Loucy (cell line): ENCODE measurements around the gene POLA2.

Source experiments
- H2AFZ ChIP-seq: fragments of 200-600 bp; sonication (generic); 2 replicates; pipeline ENCODE4 v1.6.0; 2016; ENCODE audit warnings: antibody characterized with exemption, mild to moderate bottlenecking, low read length, moderate library complexity
- H3F3A ChIP-seq: fragments of 200-600 bp; 2 replicates; pipeline ENCODE4 v1.6.0; 2016; ENCODE audit warnings: antibody characterized with exemption, low read depth, mild to moderate bottlenecking
- H3K27me3 ChIP-seq: fragments of 200-600 bp; sonication (generic); 2 replicates; pipeline ENCODE4 v1.6.1; 2014; ENCODE audit warnings: low read length, mild to moderate bottlenecking; ENCODE audit not compliant: insufficient read depth, poor library complexity, severe bottlenecking
- H3K36me3 ChIP-seq: fragments of 200-600 bp; sonication (generic); 2 replicates; pipeline ENCODE4 v1.6.1; 2016; ENCODE audit warnings: low read length; ENCODE audit not compliant: insufficient read depth
- H3K4me1 ChIP-seq: fragments of 200-600 bp; sonication (generic); 2 replicates; pipeline ENCODE4 v1.5.1; 2014; ENCODE audit warnings: low read length, mild to moderate bottlenecking; ENCODE audit not compliant: insufficient read depth, poor library complexity, severe bottlenecking
- H3K4me2 ChIP-seq: fragments of 200-600 bp; sonication (generic); 2 replicates; pipeline ENCODE4 v1.6.0; 2014; ENCODE audit warnings: antibody characterized with exemption, low read length, low read depth, mild to moderate bottlenecking; ENCODE audit not compliant: poor library complexity, severe bottlenecking
- H3K4me3 ChIP-seq: fragments of 200-600 bp; sonication (generic); 2 replicates; pipeline ENCODE4 v1.5.1; 2014; ENCODE audit warnings: low read length, mild to moderate bottlenecking, mixed read lengths; ENCODE audit not compliant: poor library complexity, severe bottlenecking
- H3K79me2 ChIP-seq: fragments of 200-600 bp; sonication (generic); 2 replicates; pipeline ENCODE4 v1.6.1; 2014; ENCODE audit warnings: low read length; ENCODE audit not compliant: insufficient read depth
- H3K9ac ChIP-seq: fragments of 200-600 bp; sonication (generic); 2 replicates; pipeline ENCODE4 v1.6.0; 2014; ENCODE audit warnings: mild to moderate bottlenecking, low read depth, low read length, moderate library complexity; ENCODE audit not compliant: poor library complexity, severe bottlenecking
- H3K9me2 ChIP-seq: fragments of 200-600 bp; sonication (generic); replicated peaks from 2 replicates; pipeline ENCODE4 v1.6.1; 2016; ENCODE audit warnings: low read depth, low read length, mixed read lengths
- H3K9me3 ChIP-seq: fragments of 200-600 bp; sonication (generic); 2 replicates; pipeline ENCODE4 v1.6.1; 2014; ENCODE audit warnings: mild to moderate bottlenecking, antibody characterized with exemption, low read length, low read depth; ENCODE audit not compliant: insufficient read depth
- H4K20me1 ChIP-seq: fragments of 200-600 bp; sonication (generic); 2 replicates; pipeline ENCODE4 v1.6.0; 2014; ENCODE audit warnings: antibody characterized with exemption, low read length, mild to moderate bottlenecking; ENCODE audit not compliant: insufficient read depth, poor library complexity, severe bottlenecking
- CTCF ChIP-seq: fragments of 200-600 bp; sonication (generic); conservative IDR thresholded peaks from 2 replicates; pipeline ENCODE4 v1.5.1; 2014; ENCODE audit warnings: mild to moderate bottlenecking, antibody characterized with exemption, low read length
- EZH2phosphoT487 ChIP-seq: fragments of 200-600 bp; IDR thresholded peaks from 2 replicates; pipeline ENCODE4 v1.6.1; 2018; ENCODE audit warnings: antibody characterized with exemption, mild to moderate bottlenecking, moderate library complexity, borderline replicate concordance

POLA2 gene

GRCh38 chr11:65213322-65214211 lies 48.2 kb upstream of the POLA2 start:
- H3K4me3 ChIP-seq = peak overlapping the region; percentile 91

GRCh38 chr11:65214212-65214845 lies 47.4 kb upstream of the POLA2 start:
- H3K4me2 ChIP-seq = peak overlapping the region; percentile 96

More at GRCh38 chr11:65213322-65214211, 48.2 kb upstream of the POLA2 start:
- Histone ChIP-seq H4K20me1 (peaks cover 7% of the 10 kb centered on the region), H3K9ac (peak overlapping the region; percentile 98), H3K79me2 (peaks cover 39% of the 10 kb centered on the region), H2AFZ (peak overlapping the region; percentile 48), H3K27me3 (no peaks in the 10 kb centered on the region), H3F3A (peaks cover 9% of the 10 kb centered on the region; the same call in 1 of the 2 replicates), H3K4me2 (peak overlapping the region; percentile 96), H3K4me1 (peaks cover 62% of the 10 kb centered on the region), H3K9me2 (no peaks in the 10 kb centered on the region), H3K9me3 (no peaks in the 10 kb centered on the region), H3K36me3 (peaks cover 14% of the 10 kb centered on the region; the same call in 1 of the 2 replicates)
- TF ChIP-seq CTCF (no peak), EZH2phosphoT487 (no peak)

More at GRCh38 chr11:65214212-65214845, 47.4 kb upstream of the POLA2 start:
- H3K79me2 ChIP-seq = peaks cover 42% of the 10 kb centered on the region
- H3K9me3 ChIP-seq = no peaks in the 10 kb centered on the region
- TF ChIP-seq CTCF (no peak), EZH2phosphoT487 (no peak)
- peak overlapping the region; percentile 48 for H2AFZ ChIP-seq
- H4K20me1 ChIP-seq = peaks cover 8% of the 10 kb centered on the region
- H3K4me1 ChIP-seq = peaks cover 57% of the 10 kb centered on the region
- peak overlapping the region; percentile 98 for H3K9ac ChIP-seq
- H3K36me3 ChIP-seq = peaks cover 12% of the 10 kb centered on the region; the same call in 1 of the 2 replicates
- H3F3A ChIP-seq = peaks cover 12% of the 10 kb centered on the region; the same call in 1 of the 2 replicates
- peak overlapping the region; percentile 91 for H3K4me3 ChIP-seq
- H3K9me2 ChIP-seq = no peaks in the 10 kb centered on the region
- no peaks in the 10 kb centered on the region for H3K27me3 ChIP-seq
